ENCODE results near the gene CACNA1E. TPM values are rescaled to one million over a fixed set of nuclear protein-coding genes. Genes with fewer than 3 reads are reported as not detected.

CACNA1E gene
- total RNA-seq, 1 experiment from 2014 or later = 0.46 TPM

DNA sequence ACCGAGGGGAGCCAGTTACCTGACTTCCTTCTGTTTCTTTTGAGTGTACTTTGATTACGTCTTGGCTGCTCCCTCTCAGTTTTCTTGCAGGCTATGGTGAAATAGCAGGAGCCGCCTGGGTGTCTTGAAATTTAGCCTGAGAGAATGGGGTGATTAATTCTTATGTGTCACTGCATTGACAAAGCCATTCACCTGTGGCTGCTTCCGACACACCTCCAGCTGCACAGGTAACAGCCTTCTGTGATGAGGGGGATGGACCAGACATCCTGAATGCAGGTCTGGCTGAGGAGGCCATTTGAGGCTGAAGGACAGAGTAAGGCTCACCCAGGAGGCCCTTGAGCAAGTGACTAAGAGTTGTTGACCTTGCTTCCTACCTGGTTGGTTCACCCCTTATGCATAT is 16.5 kb downstream of the CACNA1E start:
- Histone ChIP-seq H4K5ac (ENCODE audit: insufficient read length, low read depth, low read length) (no peak overlapping the region), H3K14ac (ENCODE audit: insufficient read depth, low read length) (no peak overlapping the region)
- H3K27me3 Mint-ChIP-seq (ENCODE audit: low read depth) = peaks cover 5% of the 10 kb centered on the region

More for the DNA sequence above, 16.5 kb downstream of the CACNA1E start:
- no peak overlapping the region for H3K56ac ChIP-seq (ENCODE audit: insufficient read length, low read depth, low read length)
- no peaks in the 10 kb centered on the region for H3K27me3 ChIP-seq (ENCODE audit: insufficient read depth, low read length)
- Mint-ChIP-seq H3K27ac (no peak overlapping the region; a peak in 1 of 7 replicates), H3K9me3 (no peaks in the 10 kb centered on the region), H3K36me3 (ENCODE audit: insufficient read depth in 1 of 3, low read depth in 3 of 3) (no peaks in the 10 kb centered on the region), H3K4me3 (no peak overlapping the region), H3K4me1 (peaks cover 15% of the 10 kb centered on the region in 2 experiments)
- no peaks in the 10 kb centered on the region for H3K79me2 ChIP-seq (ENCODE audit: insufficient read depth, low read length)
- H4K20me1 ChIP-seq (ENCODE audit: control insufficient read depth, insufficient read depth, insufficient read length) = no peaks in the 10 kb centered on the region
- no peak overlapping the region for H4K91ac ChIP-seq (ENCODE audit: insufficient read length, low read depth, low read length)
- no peak overlapping the region for H2BK20ac ChIP-seq (ENCODE audit: low read depth, low read length, poor library complexity, severe bottlenecking)
- TF ChIP-seq, protein P1, sequence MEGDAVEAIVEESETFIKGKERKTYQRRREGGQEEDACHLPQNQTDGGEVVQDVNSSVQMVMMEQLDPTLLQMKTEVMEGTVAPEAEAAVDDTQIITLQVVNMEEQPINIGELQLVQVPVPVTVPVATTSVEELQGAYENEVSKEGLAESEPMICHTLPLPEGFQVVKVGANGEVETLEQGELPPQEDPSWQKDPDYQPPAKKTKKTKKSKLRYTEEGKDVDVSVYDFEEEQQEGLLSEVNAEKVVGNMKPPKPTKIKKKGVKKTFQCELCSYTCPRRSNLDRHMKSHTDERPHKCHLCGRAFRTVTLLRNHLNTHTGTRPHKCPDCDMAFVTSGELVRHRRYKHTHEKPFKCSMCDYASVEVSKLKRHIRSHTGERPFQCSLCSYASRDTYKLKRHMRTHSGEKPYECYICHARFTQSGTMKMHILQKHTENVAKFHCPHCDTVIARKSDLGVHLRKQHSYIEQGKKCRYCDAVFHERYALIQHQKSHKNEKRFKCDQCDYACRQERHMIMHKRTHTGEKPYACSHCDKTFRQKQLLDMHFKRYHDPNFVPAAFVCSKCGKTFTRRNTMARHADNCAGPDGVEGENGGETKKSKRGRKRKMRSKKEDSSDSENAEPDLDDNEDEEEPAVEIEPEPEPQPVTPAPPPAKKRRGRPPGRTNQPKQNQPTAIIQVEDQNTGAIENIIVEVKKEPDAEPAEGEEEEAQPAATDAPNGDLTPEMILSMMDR (conservative IDR thresholded peaks at IDR 0.05) = no peak
- no peak overlapping the region for H3K4ac ChIP-seq (ENCODE audit: low read depth, low read length)
- no peak overlapping the region for H3K27ac ChIP-seq (ENCODE audit: insufficient read length, low read depth, low read length)
- H3K79me1 ChIP-seq (ENCODE audit: insufficient read depth, low read depth, low read length, poor library complexity, severe bottlenecking) = no peaks in the 10 kb centered on the region
- no peak overlapping the region for H3K4me2 ChIP-seq (ENCODE audit: insufficient read depth, insufficient read length, low read length)
- H2AFZ ChIP-seq (ENCODE audit: low read length) = no peak overlapping the region
- WGBS (ENCODE audit: extremely low coverage, insufficient read length, low lambda C conversion rate) = no CpG with 5 or more reads among the region's 4 CpGs
- H4K8ac ChIP-seq (replicated peaks; ENCODE audit: insufficient read length, low read depth, low read length) = no peak overlapping the region
- no peak overlapping the region for H2BK5ac ChIP-seq (ENCODE audit: insufficient read length, low read length)
- H3K23ac ChIP-seq (ENCODE audit: insufficient read length, low read depth, low read length) = no peak overlapping the region
- H2BK12ac ChIP-seq (ENCODE audit: insufficient read length, low read depth, low read length) = no peak overlapping the region
- no peak overlapping the region for H3K18ac ChIP-seq (ENCODE audit: insufficient read length, low read depth, low read length)
- H2AK5ac ChIP-seq (ENCODE audit: insufficient read length, low read length) = no peak overlapping the region
- no peak overlapping the region for H3T11ph ChIP-seq (ENCODE audit: low read length)
- no peaks in the 10 kb centered on the region for H3K23me2 ChIP-seq (ENCODE audit: insufficient read length, low read depth, low read length, poor library complexity, severe bottlenecking)
- no peak overlapping the region for H2BK120ac ChIP-seq (ENCODE audit: low read depth, low read length, poor library complexity, severe bottlenecking)
- H3K9ac ChIP-seq (ENCODE audit: extremely low read depth, insufficient read length, low read length) = no peak overlapping the region
- H2BK15ac ChIP-seq (ENCODE audit: low read depth, low read length) = no peak overlapping the region
- H3K9me3 ChIP-seq (ENCODE audit: control insufficient read depth, low read depth, low read length) = no peaks in the 10 kb centered on the region
- DNase-seq = no peak
- H3K4me1 ChIP-seq (ENCODE audit: insufficient read depth, low read length) = no peaks in the 10 kb centered on the region; the same call in 1 of the 2 replicates
